Measurements from ENCODE around the gene FBLN2.
A peak's percentile ranks its signal among the peaks of the same experiment; 100 is the strongest.

The FBLN2 gene

DNA sequence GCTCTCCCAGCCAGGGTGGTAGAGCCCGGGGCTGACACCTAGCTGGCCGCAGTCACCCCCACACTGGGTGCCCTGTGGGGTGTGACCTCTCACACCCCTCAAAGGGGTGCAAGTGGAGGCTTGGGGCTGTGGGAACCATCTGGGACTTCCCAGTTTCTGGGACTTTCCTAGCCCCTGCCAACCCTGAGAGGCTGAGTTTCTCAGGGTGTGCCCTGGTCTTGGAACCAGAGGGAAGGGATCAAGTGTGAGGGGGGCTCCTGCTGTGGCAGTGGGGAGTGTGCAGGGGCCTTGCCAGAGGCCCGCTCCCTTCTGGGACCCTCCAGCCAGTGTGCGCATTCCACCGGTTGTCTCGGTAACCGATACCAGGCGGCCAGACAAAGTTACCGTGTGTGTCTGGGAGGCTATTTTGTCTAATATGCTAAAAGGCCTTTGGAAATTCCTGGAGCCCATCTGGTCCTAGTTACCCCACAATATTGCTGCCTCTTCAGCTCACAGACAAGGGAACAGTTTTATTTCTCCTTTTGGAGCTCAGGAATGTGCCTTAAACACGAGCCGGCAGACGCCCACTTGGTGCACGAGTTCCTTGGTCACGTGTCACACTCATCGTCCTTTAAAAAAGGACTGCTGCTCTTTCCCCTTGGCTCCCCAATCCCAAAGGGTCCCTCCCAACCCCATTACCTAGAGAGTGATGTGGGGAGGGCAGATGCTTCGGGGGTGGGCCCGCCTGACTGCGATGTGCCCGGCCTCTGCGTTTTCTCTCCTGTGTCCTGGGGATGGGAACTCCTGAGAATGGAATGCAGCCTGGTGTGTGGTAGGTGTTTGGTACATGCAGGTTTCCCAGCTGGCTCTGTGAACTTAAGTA, 35.6 kb upstream of the FBLN2 start:
- no peak overlapping the region for H3K4me3 ChIP-seq (ENCODE audit: low read depth, low read length)
- POLR2A ChIA-PET = no interaction called here
- peak; percentile 28 for DNase-seq (ENCODE audit: low read depth, low spot score)
- CTCF ChIA-PET = interaction anchor here (1.1 to 24.2 kb wide), 5 partner anchors 12 to 132 kb away, joined by 3 to 1252 read pairs (median 11); no protein-coding TSS in a partner anchor
- TF ChIP-seq CTCF (IDR thresholded peaks at IDR 0.05; ENCODE audit: insufficient read depth, low read length, missing control alignments) = no peak

- H3K4me3 ChIP-seq (ENCODE audit: low read depth, low read length) = no peak overlapping the region
- ChIA-PET POLR2A (no interaction called here), CTCF (interaction anchor here (0.9 to 24.2 kb wide), 6 partner anchors 10 to 131 kb away, joined by 3 to 1252 read pairs (median 8); no protein-coding TSS in a partner anchor)
- no peak for DNase-seq (ENCODE audit: low read depth, low spot score)
- no peak for TF ChIP-seq CTCF (IDR thresholded peaks at IDR 0.05; ENCODE audit: insufficient read depth, low read length, missing control alignments)
Observed at GRCh38 chr3:13513913-13514517, 34.9 kb upstream of the FBLN2 start.

- DNase-seq (ENCODE audit: low read depth, low spot score) = no peak
- CTCF ChIA-PET = interaction anchor here (0.9 to 24.2 kb wide), 6 partner anchors 11 to 130 kb away, joined by 3 to 1252 read pairs (median 8); no protein-coding TSS in a partner anchor
- POLR2A ChIA-PET = no interaction called here
- no peak for TF ChIP-seq CTCF (IDR thresholded peaks at IDR 0.05; ENCODE audit: insufficient read depth, low read length, missing control alignments)
- no peak overlapping the region for H3K4me3 ChIP-seq (ENCODE audit: low read depth, low read length)
Observed at GRCh38 chr3:13514639-13515435, 34.1 kb upstream of the FBLN2 start.

- H3K4me3 ChIP-seq (ENCODE audit: low read depth, low read length) = no peak overlapping the region
- ChIA-PET CTCF (interaction anchor here (2.4 to 24.2 kb wide), 3 partner anchors 9 to 129 kb away, joined by 11 to 1252 read pairs (median 131); no protein-coding TSS in a partner anchor), POLR2A (interaction anchor here (0.9 kb wide), 1 partner anchor 18 kb away, joined by 3 read pairs; no protein-coding TSS in a partner anchor)
- TF ChIP-seq CTCF (IDR thresholded peaks at IDR 0.05; ENCODE audit: insufficient read depth, low read length, missing control alignments) = no peak
- no peak for DNase-seq (ENCODE audit: low read depth, low spot score)
Observed at GRCh38 chr3:13515786-13516759, 32.9 kb upstream of the FBLN2 start.

GRCh38 chr3:13516760-13517135, 32.2 kb upstream of the FBLN2 start:
- DNase-seq (ENCODE audit: low read depth, low spot score) = no peak
- no peak overlapping the region for H3K4me3 ChIP-seq (ENCODE audit: low read depth, low read length)
- no peak for TF ChIP-seq CTCF (IDR thresholded peaks at IDR 0.05; ENCODE audit: insufficient read depth, low read length, missing control alignments)
- CTCF ChIA-PET = interaction anchor here (11.9 to 24.2 kb wide), 2 partner anchors 19 to 128 kb away, joined by 131 to 1252 read pairs; no protein-coding TSS in a partner anchor
- POLR2A ChIA-PET = interaction anchor here (0.9 kb wide), 1 partner anchor 19 kb away, joined by 3 read pairs; no protein-coding TSS in a partner anchor

All from AG04449 (cell line).